ENCODE results near the gene RPL39L.

GRCh38 chr3:187165144-187165543, 25.8 kb upstream of the RPL39L start:
- TF ChIP-seq CEBPB (IDR thresholded peaks at IDR 0.05) = no peak
- no peak for TF ChIP-seq EP300 (IDR thresholded peaks at IDR 0.05; ENCODE audit: borderline replicate concordance)
- no peak for TF ChIP-seq TEAD4 (IDR thresholded peaks at IDR 0.05)
- TF ChIP-seq USF1 (IDR thresholded peaks at IDR 0.05) = no peak
- TF ChIP-seq NFIC (IDR thresholded peaks at IDR 0.05) = no peak
- no peak for TF ChIP-seq MAX (IDR thresholded peaks at IDR 0.05)
- TF ChIP-seq ZBTB7A (IDR thresholded peaks at IDR 0.05; ENCODE audit: low read depth) = no peak
